Osteocyte (in vitro differentiated cells): Measurements from ENCODE around the gene ACR. TPM values are rescaled to one million over a fixed set of nuclear protein-coding genes. Genes with fewer than 3 reads are reported as not detected.
A peak's percentile ranks its signal among the peaks of the same experiment; 100 is the strongest.

Source experiments
- DNase-seq: peaks from one replicate; pipeline ENCODE4 v3.0.0; 2021; ENCODE audit warnings: mixed read lengths; ENCODE audit not compliant: unreplicated experiment; ENCODE audit errors: extremely low spot score
- H3K27ac Mint-ChIP-seq: one replicate; pipeline ENCODE4 v1.8.0; 2021; ENCODE audit warnings: mild to moderate bottlenecking, mixed read lengths; ENCODE audit not compliant: unreplicated experiment
- H3K27me3 Mint-ChIP-seq: one replicate; pipeline ENCODE4 v1.8.0; 2021; ENCODE audit warnings: mixed read lengths; ENCODE audit not compliant: unreplicated experiment
- H3K36me3 Mint-ChIP-seq: one replicate; pipeline ENCODE4 v1.8.0; 2021; ENCODE audit warnings: mixed read lengths; ENCODE audit not compliant: unreplicated experiment
- H3K4me1 Mint-ChIP-seq: one replicate; pipeline ENCODE4 v1.8.0; 2021; ENCODE audit warnings: mixed read lengths; ENCODE audit not compliant: unreplicated experiment
- H3K4me3 Mint-ChIP-seq: one replicate; pipeline ENCODE4 v1.8.0; 2021; ENCODE audit warnings: mild to moderate bottlenecking, moderate library complexity, mixed read lengths; ENCODE audit not compliant: unreplicated experiment
- H3K9me3 Mint-ChIP-seq: one replicate; pipeline ENCODE4 v1.8.0; 2021; ENCODE audit warnings: mixed read lengths; ENCODE audit not compliant: unreplicated experiment
- CTCF ChIP-seq: fragments of 200-600 bp; sonication (generic); IDR thresholded peaks from 2 replicates; pipeline ENCODE4 v1.5.0; 2021; ENCODE audit warnings: antibody characterized with exemption, mild to moderate bottlenecking, moderate library complexity
- total RNA-seq: library from RNA; stranded (reverse); gene quantifications from 2 replicates; pipeline ENCODE4 v1.2.1, GENCODE V29; 2021

ACR gene
- total RNA-seq, 1 donor from 2014 or later, result not detected

DNA sequence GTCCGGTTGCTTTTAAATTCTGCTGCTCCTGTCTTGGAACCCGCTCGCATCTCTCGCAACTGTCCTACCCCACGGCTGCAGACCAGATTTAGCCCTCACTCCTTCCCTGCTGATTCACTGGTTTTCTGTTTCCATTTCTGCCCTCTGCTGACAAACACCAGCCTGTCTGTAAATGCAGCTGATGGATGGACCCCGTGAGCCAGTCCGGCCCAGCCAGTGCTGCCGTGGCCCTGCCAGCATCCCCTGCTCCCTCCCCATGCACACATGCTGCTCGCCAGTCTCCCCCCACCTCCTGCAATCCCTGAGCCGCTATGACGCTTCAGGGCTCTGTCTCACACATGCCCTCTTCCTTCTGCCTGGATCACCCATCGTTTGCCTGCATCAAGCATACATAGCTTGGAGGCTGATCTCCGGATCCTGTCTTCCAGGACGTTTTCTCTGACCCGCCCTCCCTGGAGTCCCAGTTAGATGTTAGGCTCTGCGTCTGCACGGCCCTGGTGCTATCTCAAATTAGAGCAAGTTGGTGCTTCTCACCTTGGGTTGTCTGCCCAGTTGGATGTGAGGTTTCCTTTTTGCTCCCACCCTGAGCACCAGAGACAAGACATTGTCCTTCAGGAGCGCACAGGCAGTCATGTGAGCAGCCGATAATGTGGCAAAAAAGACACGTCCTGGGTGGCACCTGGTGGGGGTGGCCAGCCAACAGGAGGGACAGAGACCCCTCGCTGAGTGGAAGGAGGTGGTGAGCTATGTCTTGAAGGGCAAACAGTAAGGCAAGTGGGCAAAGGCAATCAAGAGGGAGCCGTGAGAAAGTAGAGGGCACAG is 4.3 kb upstream of the ACR start:
- H3K4me1 Mint-ChIP-seq, result peaks cover 5% of the 10 kb centered on the region

GRCh38 chr22:50734343-50734771 is 3.6 kb upstream of the ACR start:
- TF ChIP-seq CTCF, result no peak
- Mint-ChIP-seq H3K4me1 (peaks cover 5% of the 10 kb centered on the region), H3K36me3 (peaks cover 2% of the 10 kb centered on the region), H3K27ac (no peak overlapping the region), H3K4me3 (no peak overlapping the region), H3K9me3 (no peaks in the 10 kb centered on the region), H3K27me3 (peaks cover 23% of the 10 kb centered on the region)
- DNase-seq, result peak; percentile 80

More for the DNA sequence above, 4.3 kb upstream of the ACR start:
- Mint-ChIP-seq H3K4me3 (no peak overlapping the region), H3K9me3 (no peaks in the 10 kb centered on the region), H3K36me3 (peaks cover 2% of the 10 kb centered on the region), H3K27ac (no peak overlapping the region), H3K27me3 (peaks cover 23% of the 10 kb centered on the region)
- TF ChIP-seq CTCF, result peak; percentile 11
- DNase-seq, result peak; percentile 72

GRCh38 chr22:50734986-50735738 is 2.8 kb upstream of the ACR start:
- H3K27me3 Mint-ChIP-seq, result peaks cover 23% of the 10 kb centered on the region

GRCh38 chr22:50735739-50736030 is 2.3 kb upstream of the ACR start:
- peaks cover 23% of the 10 kb centered on the region for H3K27me3 Mint-ChIP-seq
- DNase-seq, result no peak
- no peak overlapping the region for H3K27ac Mint-ChIP-seq
- H3K36me3 Mint-ChIP-seq, result no peaks in the 10 kb centered on the region
- TF ChIP-seq CTCF, result no peak
- H3K4me3 Mint-ChIP-seq, result no peak overlapping the region
- H3K9me3 Mint-ChIP-seq, result no peaks in the 10 kb centered on the region
- peaks cover 5% of the 10 kb centered on the region for H3K4me1 Mint-ChIP-seq

More at GRCh38 chr22:50734986-50735738, 2.8 kb upstream of the ACR start:
- no peak for TF ChIP-seq CTCF
- Mint-ChIP-seq H3K4me3 (no peak overlapping the region), H3K36me3 (no peaks in the 10 kb centered on the region), H3K9me3 (no peaks in the 10 kb centered on the region), H3K4me1 (peaks cover 5% of the 10 kb centered on the region), H3K27ac (no peak overlapping the region)
- DNase-seq, result peak; percentile 69

DNA sequence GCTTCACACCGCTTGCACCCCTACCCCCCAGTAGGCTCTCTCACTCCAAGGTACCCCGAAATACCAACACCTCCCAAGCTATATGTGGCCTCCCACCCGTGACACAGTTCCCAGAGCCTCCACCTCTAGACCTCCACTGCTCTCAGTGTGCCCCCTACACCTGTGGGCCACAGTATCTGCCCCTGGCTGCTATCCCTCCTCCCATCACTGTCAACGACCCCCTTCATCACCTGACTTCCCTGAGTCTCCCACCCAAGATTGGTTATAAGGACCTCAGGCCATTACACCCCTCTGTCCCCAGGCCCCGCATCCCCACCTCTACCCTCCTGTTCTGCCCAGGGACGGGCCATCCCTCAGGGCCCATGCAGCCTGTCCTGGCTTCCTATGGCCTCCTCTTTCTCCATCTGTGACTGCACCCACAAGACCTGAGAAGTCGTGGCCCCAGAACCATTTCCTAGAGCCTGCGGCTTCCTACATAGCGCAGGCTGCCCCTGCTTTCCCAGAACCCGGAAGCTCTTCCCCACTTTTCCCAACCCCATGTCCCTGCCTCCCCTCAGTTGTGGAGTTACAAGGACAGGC is 734 bp downstream of the ACR start:
- no peak overlapping the region for H3K4me3 Mint-ChIP-seq
- H3K27me3 Mint-ChIP-seq, result peaks cover 21% of the 10 kb centered on the region
- H3K4me1 Mint-ChIP-seq, result no peaks in the 10 kb centered on the region
- no peak overlapping the region for H3K27ac Mint-ChIP-seq
- no peaks in the 10 kb centered on the region for H3K36me3 Mint-ChIP-seq
- no peak for TF ChIP-seq CTCF
- H3K9me3 Mint-ChIP-seq, result no peaks in the 10 kb centered on the region
- peak; percentile 71 for DNase-seq
